Esophagus squamous epithelium (tissue), 4 donors: Measurements from ENCODE around the gene TBC1D22B.

Source experiments
- CTCF ChIP-seq, 6 experiments: fragments of 450-650 bp in 4 of 6; fragments of 200-600 bp in 2 of 6; sonication (generic) in 2 of 6; IDR thresholded peaks; one replicate each; pipeline ENCODE4 v1.5.1; 2016 to 2019; ENCODE audit warnings: antibody characterized with exemption in 6 of 6, mild to moderate bottlenecking in 4 of 6, moderate library complexity in 4 of 6
- POLR2A ChIP-seq, 4 donors: fragments of 450-650 bp; IDR thresholded peaks; one replicate each; pipeline ENCODE4 v1.6.1; 2017; ENCODE audit warnings: antibody characterized with exemption in 4 of 4, mild to moderate bottlenecking in 4 of 4, moderate library complexity in 3 of 4

GRCh38 chr6:37375376-37375775, 117.8 kb downstream of the TBC1D22B start:
- no peak for TF ChIP-seq CTCF (IDR thresholded peaks at IDR 0.05)
- TF ChIP-seq POLR2A (IDR thresholded peaks at IDR 0.05), result no peak
